HPDE6-E6E7 (cell line): Measurements from ENCODE around the gene FILIP1.

Experiments used
- DNase-seq: peaks from one replicate; pipeline ENCODE4 v3.0.0; 2011; ENCODE audit warnings: missing footprints; ENCODE audit errors: extremely low spot score

The FILIP1 gene

DNA sequence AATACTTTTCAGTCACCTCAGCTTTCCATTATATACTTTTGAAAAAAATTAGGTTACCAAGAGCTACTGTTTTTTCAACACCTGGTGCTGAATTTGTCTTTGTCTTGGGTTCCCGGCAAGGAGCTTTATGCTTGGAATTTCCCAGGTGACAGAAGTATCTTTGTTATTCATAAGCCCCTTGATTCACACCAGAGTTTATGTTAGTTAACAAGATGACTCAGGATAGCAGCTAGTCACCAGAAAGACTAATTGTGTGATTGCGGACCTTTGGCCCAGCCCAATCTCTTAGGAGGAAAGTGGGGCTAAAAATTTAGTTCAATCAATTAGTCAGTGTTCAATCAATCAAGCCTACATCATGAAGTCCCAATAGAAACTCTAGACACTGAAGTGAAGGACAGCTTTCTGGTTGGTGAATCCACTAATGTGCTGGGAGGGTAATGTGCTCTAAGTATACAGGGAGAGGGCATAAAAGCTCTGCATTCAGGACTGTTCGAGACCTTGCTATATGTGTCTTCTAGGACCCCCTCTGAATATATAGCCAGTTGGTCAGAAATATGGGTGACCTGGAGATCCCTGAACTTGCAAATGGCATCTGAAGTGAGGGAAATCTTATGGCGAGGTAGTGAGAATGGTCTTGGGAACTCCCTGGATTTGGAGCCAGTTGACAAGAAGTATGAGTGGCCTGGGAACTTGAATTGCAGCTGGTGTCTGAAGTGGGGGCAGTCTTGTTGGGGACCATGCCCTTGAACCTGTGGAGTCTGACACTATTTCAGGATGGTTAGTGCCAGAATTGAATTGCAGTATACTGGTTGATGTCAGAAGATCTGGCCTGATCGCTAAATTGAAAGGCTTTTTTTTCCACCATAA lies 225.2 kb downstream of the FILIP1 start:
- no peak for DNase-seq

DNA sequence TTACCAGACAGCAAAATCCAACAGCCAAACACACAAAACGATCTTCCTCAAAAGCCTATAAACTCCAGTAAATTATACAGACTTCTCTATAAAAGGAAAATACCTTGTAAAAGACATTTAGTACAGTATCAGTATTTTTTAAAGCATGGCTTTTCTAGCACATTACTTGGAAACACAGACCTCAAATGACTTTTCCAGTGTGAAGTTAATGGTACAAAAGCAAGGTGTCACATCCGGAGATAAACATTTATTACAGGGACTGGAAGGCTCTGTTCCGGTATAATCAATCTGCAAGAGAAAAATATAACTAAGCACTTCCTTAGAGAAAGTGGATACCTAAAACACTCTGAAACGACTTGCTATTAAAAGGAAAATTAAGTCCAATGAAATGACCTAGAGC lies 226.1 kb downstream of the FILIP1 start:
- DNase-seq, result no peak

DNA sequence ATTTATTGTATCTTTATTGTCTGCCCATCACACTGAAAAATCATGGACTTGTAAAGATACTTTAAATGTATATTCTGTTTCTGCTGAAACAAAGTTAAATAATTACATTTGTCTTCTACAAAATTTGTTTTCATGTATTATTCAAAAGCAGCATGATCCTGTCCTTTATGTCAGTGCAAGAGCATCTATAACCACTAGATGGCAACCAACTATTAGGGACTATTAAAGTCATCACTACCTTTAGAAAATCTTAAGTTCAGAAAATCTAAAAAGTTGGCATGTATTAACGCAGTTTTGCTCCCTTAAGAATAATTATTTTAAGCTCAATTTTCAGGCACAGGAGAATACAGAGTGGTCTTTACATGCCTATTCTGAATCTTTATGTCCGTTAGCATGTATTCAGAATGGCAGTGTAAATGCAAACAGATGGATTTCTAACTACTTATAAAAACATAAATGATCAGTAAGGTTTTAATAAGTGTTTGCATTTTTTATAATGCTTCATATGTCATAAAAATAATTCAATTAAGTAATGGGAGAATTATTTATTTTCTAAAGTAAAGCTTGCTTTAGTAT lies 226.8 kb downstream of the FILIP1 start:
- no peak for DNase-seq

DNA sequence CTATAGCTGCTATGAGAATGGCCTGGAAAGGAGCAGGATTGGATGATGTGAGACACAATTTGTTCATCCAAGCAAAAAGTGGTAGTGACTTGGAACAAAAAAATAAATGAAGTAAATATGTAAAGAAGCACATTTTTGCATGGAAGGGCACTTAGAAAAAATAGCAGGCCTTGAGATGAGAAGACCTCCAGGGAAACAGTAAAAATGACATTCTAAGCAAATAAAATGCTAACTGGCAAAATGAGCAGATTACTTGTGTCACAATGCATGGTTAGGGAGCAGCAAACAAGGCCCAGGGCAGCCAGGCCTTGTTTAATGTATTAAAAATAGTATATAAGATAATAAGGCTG lies 230.2 kb downstream of the FILIP1 start:
- DNase-seq, result no peak

DNA sequence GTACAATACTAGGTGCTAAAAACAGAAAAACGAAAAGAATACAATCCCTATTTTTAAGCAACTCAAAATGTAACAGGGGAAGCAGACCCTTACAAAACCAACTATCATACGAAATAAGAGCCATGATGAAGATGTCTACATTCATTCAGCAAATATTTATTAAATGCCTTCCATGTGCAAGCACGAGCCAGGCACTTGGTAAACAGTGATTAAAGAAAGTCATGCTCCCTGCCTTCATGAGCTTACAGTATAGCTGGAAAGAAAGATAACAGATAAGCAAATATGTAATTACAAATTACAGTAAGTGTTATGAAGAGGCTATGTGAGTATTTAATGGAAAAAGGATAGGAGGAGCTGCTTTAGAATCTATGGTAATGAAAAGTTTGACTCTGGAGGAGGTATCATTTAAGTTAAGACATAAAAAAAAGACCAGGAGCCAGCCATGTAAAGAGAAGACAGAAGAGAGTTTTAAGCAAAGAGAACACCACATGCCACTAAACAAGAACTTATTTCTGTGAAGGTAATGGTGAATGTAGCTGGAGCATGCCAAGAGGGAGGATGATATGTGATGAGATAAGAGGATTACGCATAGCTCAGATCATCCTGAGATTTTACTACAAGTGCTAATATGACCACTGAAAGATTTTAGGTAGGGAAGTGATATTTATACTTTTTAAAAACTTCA lies 230.7 kb downstream of the FILIP1 start:
- DNase-seq, result no peak

DNA sequence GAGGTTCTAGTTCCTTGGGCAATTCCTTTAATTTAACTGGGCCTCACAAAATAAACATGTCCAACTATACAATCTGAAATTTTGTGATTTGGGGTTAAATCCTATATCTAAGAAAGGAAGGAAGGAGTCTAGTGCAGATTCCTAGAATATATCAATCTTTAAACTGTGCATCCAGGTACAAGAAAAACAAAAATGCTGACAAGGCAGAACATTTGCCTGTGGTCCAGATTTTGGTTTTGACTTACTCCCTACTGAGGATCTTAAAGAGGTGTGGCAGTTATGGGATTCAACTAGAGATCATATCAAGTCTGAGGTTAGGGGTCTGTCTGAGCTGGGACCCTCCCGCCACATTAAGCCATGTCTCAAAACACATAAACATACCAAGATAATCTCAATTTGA lies 232.3 kb downstream of the FILIP1 start:
- no peak for DNase-seq

DNA sequence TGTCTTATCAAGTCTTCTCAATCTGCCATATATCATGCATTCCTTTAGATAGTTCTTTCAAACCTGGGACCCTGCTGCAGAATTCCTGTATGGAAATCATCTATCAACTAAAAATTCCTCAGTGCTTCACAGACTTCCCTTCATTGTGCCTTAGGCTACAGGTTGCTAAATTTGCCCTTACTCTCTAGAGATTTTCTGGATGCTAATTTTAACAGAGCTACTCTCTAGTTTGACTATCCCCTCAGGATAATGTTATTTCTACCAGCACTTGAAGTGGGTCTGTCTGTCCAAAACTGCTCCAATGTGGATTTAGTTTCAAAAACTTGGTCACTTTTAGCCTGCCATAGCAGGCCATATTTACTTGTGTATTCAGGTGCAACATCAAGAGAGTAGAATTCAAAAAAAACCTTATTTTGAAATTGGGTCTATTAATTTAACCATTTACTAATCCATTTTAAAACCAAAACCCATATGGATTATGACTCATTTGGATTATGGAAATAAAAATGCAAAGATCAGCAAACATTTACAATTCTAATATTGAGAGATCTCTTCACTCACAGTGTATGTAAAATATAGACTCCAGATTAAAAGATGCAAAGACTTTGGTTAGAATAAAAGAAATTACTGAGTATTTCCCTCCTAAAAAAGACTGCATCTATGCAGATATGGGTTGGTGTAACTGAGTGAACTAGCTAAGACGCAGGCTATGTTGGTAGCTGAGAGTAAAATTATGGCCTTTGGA lies 236.1 kb downstream of the FILIP1 start:
- DNase-seq, result no peak

DNA sequence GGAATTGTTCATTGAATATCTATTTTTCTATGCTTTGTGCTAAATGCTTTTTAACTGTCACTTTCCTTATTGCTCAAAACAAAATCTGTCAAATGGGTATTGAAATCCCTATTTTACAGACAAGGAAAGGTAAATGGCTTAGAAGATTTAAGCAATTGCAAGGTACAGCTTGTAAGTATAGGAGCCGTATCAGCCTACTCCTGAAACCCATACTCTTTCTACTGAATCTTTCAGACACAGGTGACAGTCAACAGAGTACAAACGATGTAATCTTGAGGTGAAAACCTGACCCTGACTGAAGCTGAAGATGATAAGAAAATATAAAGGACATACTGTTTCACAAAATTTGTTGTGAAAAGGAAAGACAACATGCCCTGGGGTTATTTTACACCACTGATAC lies 243.0 kb downstream of the FILIP1 start:
- DNase-seq, result no peak

DNA sequence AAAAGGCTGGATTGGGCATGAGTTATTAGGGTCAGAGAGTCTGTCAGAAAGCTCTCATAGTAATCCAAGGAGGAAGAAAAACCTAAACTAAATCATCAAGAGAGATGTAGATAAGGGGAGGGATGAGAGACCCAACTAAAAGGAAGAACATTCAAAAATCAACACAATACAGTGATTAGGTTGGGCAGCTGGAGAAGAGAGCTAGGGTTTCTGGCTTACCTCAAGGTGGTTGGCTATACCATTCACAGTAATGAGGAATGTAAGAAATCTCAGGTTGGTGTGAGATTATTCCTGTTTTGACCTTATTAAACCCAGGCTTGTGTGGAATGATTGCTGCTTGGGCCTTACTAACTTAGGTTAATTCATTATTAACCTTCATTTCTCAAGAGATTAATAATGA lies 243.8 kb downstream of the FILIP1 start:
- DNase-seq, result no peak

DNA sequence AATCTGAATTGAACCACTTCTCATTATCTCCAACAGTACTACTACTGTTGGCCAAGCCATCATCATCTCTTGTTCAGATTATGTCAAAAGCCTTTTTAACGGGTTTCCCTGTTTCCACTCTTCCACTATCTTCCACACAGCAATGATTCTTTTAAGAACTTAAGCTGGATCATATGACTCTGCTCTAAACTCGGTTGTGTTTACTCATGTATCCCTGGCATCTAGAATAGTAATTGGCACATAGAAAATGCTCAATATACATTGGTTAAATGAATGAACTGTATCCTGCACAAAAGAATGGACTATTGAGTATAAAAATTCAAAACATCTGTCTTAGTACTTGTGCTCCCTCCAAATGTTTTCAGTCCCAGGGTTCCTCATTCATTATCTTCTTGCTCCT lies 247.2 kb downstream of the FILIP1 start:
- DNase-seq, result no peak

DNA sequence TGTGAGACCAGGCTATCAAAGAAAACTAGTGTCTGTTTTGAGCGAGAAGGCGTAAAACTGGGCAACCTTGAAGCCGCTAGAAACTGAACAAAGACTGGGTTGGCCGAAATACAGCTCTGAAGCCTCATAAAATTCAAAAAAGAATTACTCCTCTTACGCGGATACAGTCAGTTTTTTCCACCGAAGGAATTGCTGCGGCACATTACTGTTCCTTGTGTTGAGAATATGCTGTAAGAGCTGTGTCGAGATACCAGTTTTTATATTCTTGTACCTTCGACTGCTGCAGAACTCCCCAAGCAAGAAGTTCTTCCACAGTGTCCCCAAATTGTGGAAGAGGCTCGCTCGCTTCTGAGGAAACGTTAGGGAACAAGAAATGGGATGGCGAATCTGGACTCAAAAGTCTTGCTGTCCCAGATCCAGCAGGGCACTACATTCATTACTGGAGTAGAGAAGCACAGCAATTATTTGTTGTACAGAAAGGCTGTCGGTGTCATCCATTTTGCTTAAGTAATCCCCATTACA lies 249.5 kb downstream of the FILIP1 start:
- no peak for DNase-seq

DNA sequence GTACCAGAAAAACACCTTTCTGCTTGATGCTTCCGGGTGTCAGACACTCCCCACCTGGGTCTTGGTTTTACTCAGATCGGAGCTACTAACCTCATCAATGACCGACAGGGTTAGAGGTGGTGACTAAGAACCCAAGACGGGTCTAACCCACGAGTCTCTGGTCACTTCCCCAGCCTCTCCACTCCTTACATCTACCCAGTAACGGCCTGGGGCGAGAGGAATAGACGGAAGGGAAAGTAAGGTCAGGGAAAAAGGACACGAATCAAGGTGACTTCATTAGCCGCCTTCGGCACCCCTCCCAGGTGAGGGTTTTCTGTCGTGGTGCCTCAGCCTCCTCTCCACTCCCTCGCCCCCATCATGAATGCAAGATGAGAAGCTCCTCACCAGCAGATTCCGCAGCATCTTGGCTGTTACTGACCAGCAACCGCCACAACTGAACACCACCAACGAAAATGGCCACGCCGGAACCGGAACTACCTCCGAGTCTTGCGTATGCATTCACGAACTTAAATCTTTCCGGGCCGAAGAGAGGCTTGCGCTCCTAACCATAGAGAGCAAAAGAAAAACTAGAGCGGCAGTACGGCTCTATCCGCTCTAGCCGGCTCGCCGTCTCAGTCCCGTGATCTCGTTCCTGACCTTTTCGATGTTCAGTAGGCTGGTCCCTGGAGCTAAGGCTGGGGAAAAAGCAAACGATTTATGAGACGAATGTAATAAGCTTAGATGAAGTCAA lies 250.1 kb downstream of the FILIP1 start, which contains the start of gene COX7A2:
TSS of gene COX7A2 (minus strand) at position 469 of the 730 bp plus-strand sequence. CDS start at position 402, 67 bp downstream.
- peak; percentile 88 for DNase-seq
